ENCODE results near the gene TCERG1L.
"Not testable (repeated sequence)": the region's sequence is repeated elsewhere in the genome, so short reads cannot be mapped to it uniquely, and the experiment has no call there.

Gene TCERG1L

GRCh38 chr10:131176907-131177306 is 134.6 kb downstream of the TCERG1L start:
- H3K27ac ChIP-seq, result no peak overlapping the region
- no peak overlapping the region for H3K4me3 ChIP-seq

GRCh38 chr10:131176324-131176723 is 135.2 kb downstream of the TCERG1L start:
- not testable (repeated sequence) for H3K27ac ChIP-seq, H3K4me3 ChIP-seq

- Histone ChIP-seq H3K27ac (no peak overlapping the region), H3K4me3 (no peak overlapping the region)
These were observed 135.6 kb downstream of the TCERG1L start for GRCh38 chr10:131175891-131176290.

GRCh38 chr10:131174651-131175540 is 136.6 kb downstream of the TCERG1L start:
- H3K4me3 ChIP-seq, result no peak overlapping the region
- H3K27ac ChIP-seq, result no peak overlapping the region

GRCh38 chr10:131174211-131174565 is 137.3 kb downstream of the TCERG1L start:
- Histone ChIP-seq H3K4me3 (no peak overlapping the region), H3K27ac (no peak overlapping the region)

GRCh38 chr10:131173484-131174210 is 137.9 kb downstream of the TCERG1L start:
- no peak overlapping the region for H3K27ac ChIP-seq

GRCh38 chr10:131172433-131172832 is 139.1 kb downstream of the TCERG1L start:
- Histone ChIP-seq H3K27ac (no peak overlapping the region), H3K4me3 (no peak overlapping the region)

More at GRCh38 chr10:131173484-131174210, 137.9 kb downstream of the TCERG1L start:
- no peak overlapping the region for H3K4me3 ChIP-seq

GRCh38 chr10:131169146-131169545 is 142.4 kb downstream of the TCERG1L start:
- no peak overlapping the region for H3K4me3 ChIP-seq

GRCh38 chr10:131168238-131168875 is 143.2 kb downstream of the TCERG1L start:
- Histone ChIP-seq H3K27ac (no peak overlapping the region), H3K4me3 (no peak overlapping the region)

More at GRCh38 chr10:131169146-131169545, 142.4 kb downstream of the TCERG1L start:
- no peak overlapping the region for H3K27ac ChIP-seq

- no peak overlapping the region for H3K27ac ChIP-seq
- H3K4me3 ChIP-seq, result no peak overlapping the region
These were observed 144.3 kb downstream of the TCERG1L start for GRCh38 chr10:131167036-131167860.

GRCh38 chr10:131166486-131166885 is 145.0 kb downstream of the TCERG1L start:
- no peak overlapping the region for H3K27ac ChIP-seq
- H3K4me3 ChIP-seq, result no peak overlapping the region

- Histone ChIP-seq H3K27ac (no peak overlapping the region), H3K4me3 (no peak overlapping the region)
These were observed 146.4 kb downstream of the TCERG1L start for GRCh38 chr10:131165092-131165491.

- H3K27ac ChIP-seq, result no peak overlapping the region
These were observed 148.4 kb downstream of the TCERG1L start for GRCh38 chr10:131162866-131163843.

GRCh38 chr10:131162211-131162610 is 149.3 kb downstream of the TCERG1L start:
- Histone ChIP-seq H3K4me3 (no peak overlapping the region), H3K27ac (no peak overlapping the region)

More at GRCh38 chr10:131162866-131163843, 148.4 kb downstream of the TCERG1L start:
- no peak overlapping the region for H3K4me3 ChIP-seq

GRCh38 chr10:131161087-131161486 is 150.4 kb downstream of the TCERG1L start:
- no peak overlapping the region for H3K4me3 ChIP-seq
- H3K27ac ChIP-seq, result no peak overlapping the region

- H3K27ac ChIP-seq, result no peak overlapping the region
- no peak overlapping the region for H3K4me3 ChIP-seq
These were observed 151.2 kb downstream of the TCERG1L start for GRCh38 chr10:131160219-131160875.

GRCh38 chr10:131159771-131160170 is 151.8 kb downstream of the TCERG1L start:
- H3K4me3 ChIP-seq, result no peak overlapping the region
- no peak overlapping the region for H3K27ac ChIP-seq

- no peak overlapping the region for H3K4me3 ChIP-seq
- H3K27ac ChIP-seq, result no peak overlapping the region
These were observed 152.8 kb downstream of the TCERG1L start for GRCh38 chr10:131158695-131159094.

All from skin epidermis (tissue), 12 donors.